ENCODE measurements around the gene OTOP3.

The OTOP3 gene

DNA sequence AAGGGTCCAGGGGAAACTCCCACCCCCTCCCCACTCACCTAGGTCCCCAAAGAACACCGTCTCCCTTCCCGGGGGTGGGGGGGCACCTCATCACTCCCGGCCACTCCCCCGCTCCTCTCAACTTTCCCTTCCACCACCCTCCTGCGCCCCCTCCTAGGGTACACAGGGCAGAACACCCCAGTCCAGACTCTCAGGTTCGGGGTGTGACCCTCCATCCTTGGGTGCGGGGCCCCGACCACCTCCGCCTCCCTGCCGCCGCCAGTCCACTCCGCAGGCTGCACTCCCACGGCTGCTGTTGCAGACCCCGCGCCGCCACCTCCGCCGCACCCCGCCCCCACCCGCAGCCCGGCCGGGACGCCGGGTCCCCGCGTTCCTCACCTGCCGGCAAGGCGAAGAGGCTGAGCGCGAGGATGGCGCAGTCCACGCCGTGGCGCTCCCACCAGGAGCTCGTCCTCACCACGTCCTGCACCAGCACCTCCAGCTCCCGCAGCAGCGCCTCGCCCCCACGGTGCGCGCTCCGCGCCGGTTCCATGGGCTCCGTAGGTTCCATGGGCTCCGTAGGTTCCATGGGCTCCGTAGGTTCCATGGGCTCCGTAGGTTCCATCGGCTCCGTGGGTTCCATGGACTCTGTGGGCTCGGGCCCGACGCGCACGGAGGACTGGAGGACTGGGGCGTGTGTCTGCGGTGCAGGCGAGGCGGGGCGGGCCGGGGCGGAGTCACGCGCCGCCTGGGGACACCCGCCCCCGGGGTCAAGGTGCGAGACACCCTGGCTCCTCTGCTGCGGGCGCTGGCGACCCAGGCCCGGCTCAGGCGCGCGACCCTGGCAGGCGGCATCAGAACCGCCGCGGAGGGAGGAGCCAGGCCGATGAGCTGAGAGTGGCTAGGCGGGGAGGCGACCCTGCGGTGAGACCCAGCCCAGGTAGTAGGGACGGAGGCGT, 42.5 kb upstream of the OTOP3 start, which contains the start of gene FADS6:
Gene FADS6 (minus strand): TSS at position 660 of the 938 bp plus-strand sequence. CDS start 38 bp downstream, at position 622.
- Histone ChIP-seq H3K27me3 (replicated peaks) (peaks cover 48% of the 10 kb centered on the region), H3K27ac (no peak within 1 kb of the TSS), H3K4me3 (ENCODE audit: low read depth, low read length) (no peak within 1 kb of the TSS), H3K36me3 (replicated peaks) (no peaks in the 10 kb centered on the region)
- in situ Hi-C loops (cut with HindIII; ENCODE audit: low pct_ligation_motif_present, low sequenced_read_pairs): no loop called here
- no peak for TF ChIP-seq CTCF (IDR thresholded peaks at IDR 0.05; ENCODE audit: low read depth, low read length, missing control alignments)
- DNase-seq: no peak

DNA sequence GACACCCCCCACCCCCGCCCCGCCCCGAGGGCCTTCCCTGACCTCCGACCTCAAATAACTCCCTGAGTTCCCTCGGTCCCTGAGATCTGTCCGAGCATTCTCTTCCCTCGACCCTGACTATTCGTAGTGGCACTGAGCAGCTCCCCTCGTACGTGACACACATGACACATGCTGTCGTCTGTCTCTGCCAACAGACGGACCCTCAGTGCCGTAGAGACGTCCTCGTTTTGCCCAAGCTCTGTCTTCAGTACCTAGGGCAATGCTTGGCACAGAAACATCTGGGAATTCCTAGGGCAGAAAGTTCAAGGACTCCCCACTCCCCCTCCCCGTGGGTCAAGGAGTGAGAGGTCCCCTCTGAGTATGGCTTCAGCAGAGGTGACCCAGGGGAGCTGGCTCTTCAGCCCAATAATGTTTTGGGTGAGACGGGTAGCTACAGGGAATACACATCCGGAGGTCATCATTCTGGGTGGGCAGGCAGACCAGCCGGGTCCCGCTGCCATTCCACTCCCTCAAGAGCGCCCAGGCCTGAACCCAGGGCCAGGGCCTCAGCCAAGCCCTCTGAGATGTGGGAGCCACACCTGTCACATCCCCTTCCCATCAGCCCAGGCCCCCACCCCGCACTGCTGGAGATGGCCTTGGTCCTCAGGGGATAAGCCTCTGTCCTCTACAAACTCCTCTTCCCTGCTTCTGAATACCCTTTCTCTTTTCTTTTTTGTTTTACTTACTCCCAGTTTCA, 41.6 kb upstream of the OTOP3 start:
- no peaks in the 10 kb centered on the region for H3K36me3 ChIP-seq (replicated peaks)
- DNase-seq: no peak
- H3K27ac ChIP-seq: no peak overlapping the region
- H3K4me3 ChIP-seq (ENCODE audit: low read depth, low read length): no peak overlapping the region
- H3K27me3 ChIP-seq (replicated peaks): peaks cover 44% of the 10 kb centered on the region
- TF ChIP-seq CTCF (IDR thresholded peaks at IDR 0.05; ENCODE audit: low read depth, low read length, missing control alignments): no peak
- in situ Hi-C loops (cut with HindIII; ENCODE audit: low pct_ligation_motif_present, low sequenced_read_pairs): no loop called here

DNA sequence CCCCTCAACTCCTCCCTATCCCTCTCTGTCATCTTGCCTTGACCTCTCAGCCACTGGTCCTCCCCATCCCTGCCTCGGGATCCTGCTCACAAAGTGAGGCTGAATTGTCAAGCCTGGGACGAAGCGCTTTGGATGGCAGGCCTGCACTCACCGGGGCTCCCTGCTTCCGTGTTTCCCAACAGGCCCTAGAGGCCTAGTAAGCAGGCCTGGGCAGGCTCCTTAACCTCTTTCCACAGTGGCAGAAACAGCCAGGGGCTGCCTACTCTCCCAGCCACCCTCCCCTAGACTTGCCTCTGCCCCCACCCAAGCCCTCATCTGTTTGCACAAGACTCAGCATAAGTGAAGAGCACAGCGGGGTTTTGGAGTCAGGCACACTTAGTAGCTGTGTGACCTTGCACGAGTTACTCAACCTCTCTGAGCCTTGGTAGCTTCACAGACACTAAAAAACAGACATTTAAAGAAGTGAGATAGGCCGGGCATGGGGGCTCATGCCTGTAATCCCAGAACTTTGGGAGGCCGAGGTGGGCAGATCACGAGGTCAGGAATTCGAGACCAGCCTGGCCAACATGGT, 37.2 kb upstream of the OTOP3 start:
- peaks cover 23% of the 10 kb centered on the region for H3K27me3 ChIP-seq (replicated peaks)
- DNase-seq: no peak
- in situ Hi-C loops (cut with HindIII; ENCODE audit: low pct_ligation_motif_present, low sequenced_read_pairs): no loop called here
- H3K4me3 ChIP-seq (ENCODE audit: low read depth, low read length): no peak overlapping the region
- H3K27ac ChIP-seq: no peak overlapping the region
- no peak for TF ChIP-seq CTCF (IDR thresholded peaks at IDR 0.05; ENCODE audit: low read depth, low read length, missing control alignments)
- no peaks in the 10 kb centered on the region for H3K36me3 ChIP-seq (replicated peaks)

DNA sequence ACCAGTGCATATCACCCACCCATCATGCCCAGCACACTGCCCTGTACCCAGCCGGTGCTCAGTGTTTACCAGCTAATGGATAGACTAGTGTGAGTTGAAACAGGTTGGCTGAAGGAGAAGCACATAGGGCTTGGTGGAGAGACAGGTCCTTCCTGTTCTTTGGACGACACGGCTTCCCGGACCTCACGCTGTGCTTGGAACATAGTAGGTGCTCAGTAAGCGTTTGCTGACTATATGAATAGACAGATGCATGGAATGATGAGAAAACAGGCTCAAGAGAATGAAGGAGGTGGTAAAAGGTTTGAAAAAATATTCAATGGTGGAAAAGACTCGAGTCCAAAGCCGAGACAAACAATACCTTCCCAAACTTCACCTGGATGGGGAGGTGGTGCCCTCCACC, 35.5 kb upstream of the OTOP3 start:
- Histone ChIP-seq H3K27me3 (replicated peaks) (peaks cover 7% of the 10 kb centered on the region), H3K36me3 (replicated peaks) (no peaks in the 10 kb centered on the region), H3K27ac (no peak overlapping the region), H3K4me3 (ENCODE audit: low read depth, low read length) (no peak overlapping the region)
- in situ Hi-C loops (cut with HindIII; ENCODE audit: low pct_ligation_motif_present, low sequenced_read_pairs): no loop called here
- no peak for TF ChIP-seq CTCF (IDR thresholded peaks at IDR 0.05; ENCODE audit: low read depth, low read length, missing control alignments)
- no peak for DNase-seq

DNA sequence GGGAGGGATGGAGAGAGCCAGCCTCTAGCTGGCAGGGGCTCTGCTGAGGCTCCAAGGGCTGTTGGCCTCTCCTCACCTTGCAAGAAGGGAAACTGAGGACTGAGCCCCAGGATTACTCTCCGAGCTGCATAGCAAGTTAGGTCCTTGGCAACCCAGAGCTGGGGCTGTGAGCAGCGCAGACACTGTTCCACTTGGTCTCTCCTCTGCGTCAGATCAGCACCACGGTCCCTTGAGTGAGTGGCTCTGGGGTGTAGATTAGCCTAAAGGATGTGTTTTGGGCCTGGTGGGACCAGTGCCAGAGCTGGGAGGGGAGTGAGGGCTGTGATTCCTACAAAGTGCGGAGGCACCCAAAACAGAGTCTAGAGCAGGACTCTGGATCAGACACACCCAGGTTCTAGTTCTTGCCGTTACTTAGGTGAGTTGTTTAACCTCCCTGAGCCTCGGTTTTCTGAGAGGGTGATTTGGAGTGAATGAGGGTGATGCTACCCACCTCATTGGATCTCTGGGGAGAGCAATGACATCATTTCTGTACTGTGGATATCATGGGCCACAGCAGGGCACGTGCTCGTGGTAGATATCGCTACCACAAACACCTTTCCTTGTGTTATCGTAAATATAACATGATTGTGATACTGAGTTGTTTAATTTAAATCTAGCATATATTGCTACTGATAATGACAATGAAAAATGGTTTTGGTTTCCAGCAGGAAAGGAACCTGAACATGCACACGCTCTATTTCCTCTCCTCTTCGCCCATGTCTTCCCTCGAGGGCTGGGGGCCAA, 34.2 kb upstream of the OTOP3 start:
- no peak overlapping the region for H3K4me3 ChIP-seq (ENCODE audit: low read depth, low read length)
- in situ Hi-C loops (cut with HindIII; ENCODE audit: low pct_ligation_motif_present, low sequenced_read_pairs): no loop called here
- TF ChIP-seq CTCF (IDR thresholded peaks at IDR 0.05; ENCODE audit: low read depth, low read length, missing control alignments): no peak
- no peaks in the 10 kb centered on the region for H3K36me3 ChIP-seq (replicated peaks)
- H3K27ac ChIP-seq: no peak overlapping the region
- peaks cover 1% of the 10 kb centered on the region for H3K27me3 ChIP-seq (replicated peaks)
- no peak for DNase-seq
